Epithelial cell of esophagus (primary cell): ENCODE measurements around the gene SPSB3.
A peak's percentile ranks its signal among the peaks of the same experiment; 100 is the strongest.

Experiments
- DNase-seq: peaks from one replicate; pipeline ENCODE4 v3.0.0; 2010; ENCODE audit warnings: low read depth
- H3K4me3 ChIP-seq: 2 replicates; pipeline ENCODE4 v1.5.1; 2011; ENCODE audit warnings: mild to moderate bottlenecking, low read length, control low read depth
- TF ChIP-seq, protein P1 (sequence below): IDR thresholded peaks from 2 replicates; pipeline ENCODE4 v1.5.1; 2011; ENCODE audit warnings: low read depth, mild to moderate bottlenecking, low read length, control low read depth, inconsistent platforms; ENCODE audit not compliant: insufficient read depth; ENCODE audit errors: missing control alignments

Gene SPSB3

GRCh38 chr16:1754204-1754603 is 28.2 kb downstream of the SPSB3 start:
- no peak overlapping the region for H3K4me3 ChIP-seq
- TF ChIP-seq, protein P1, sequence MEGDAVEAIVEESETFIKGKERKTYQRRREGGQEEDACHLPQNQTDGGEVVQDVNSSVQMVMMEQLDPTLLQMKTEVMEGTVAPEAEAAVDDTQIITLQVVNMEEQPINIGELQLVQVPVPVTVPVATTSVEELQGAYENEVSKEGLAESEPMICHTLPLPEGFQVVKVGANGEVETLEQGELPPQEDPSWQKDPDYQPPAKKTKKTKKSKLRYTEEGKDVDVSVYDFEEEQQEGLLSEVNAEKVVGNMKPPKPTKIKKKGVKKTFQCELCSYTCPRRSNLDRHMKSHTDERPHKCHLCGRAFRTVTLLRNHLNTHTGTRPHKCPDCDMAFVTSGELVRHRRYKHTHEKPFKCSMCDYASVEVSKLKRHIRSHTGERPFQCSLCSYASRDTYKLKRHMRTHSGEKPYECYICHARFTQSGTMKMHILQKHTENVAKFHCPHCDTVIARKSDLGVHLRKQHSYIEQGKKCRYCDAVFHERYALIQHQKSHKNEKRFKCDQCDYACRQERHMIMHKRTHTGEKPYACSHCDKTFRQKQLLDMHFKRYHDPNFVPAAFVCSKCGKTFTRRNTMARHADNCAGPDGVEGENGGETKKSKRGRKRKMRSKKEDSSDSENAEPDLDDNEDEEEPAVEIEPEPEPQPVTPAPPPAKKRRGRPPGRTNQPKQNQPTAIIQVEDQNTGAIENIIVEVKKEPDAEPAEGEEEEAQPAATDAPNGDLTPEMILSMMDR = no peak
- no peak for DNase-seq

DNA sequence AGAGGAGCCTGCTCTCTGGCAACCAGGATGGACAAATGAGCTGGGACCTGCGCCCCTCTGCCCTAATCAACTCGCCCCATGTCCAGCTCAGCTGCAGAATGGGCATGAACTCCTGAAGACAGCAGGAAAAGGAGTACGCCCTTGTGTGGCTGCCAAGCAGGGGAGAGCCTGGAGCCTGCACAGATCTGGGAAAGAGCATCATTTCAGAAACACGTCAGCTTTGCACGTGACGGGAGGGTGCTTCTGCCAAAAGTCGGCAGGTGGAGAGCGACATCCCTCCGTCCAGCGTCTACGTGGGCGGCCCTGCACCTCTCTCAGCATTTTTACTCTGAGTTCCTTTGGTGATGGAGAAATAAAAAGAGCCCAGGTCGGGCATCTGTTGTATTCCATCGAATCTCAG is 29.5 kb downstream of the SPSB3 start:
- DNase-seq = no peak
- no peak overlapping the region for H3K4me3 ChIP-seq
- TF ChIP-seq, protein P1 = no peak

GRCh38 chr16:1751946-1752345 is 30.4 kb downstream of the SPSB3 start:
- H3K4me3 ChIP-seq = no peak overlapping the region
- TF ChIP-seq, protein P1 = no peak
- DNase-seq = no peak

DNA sequence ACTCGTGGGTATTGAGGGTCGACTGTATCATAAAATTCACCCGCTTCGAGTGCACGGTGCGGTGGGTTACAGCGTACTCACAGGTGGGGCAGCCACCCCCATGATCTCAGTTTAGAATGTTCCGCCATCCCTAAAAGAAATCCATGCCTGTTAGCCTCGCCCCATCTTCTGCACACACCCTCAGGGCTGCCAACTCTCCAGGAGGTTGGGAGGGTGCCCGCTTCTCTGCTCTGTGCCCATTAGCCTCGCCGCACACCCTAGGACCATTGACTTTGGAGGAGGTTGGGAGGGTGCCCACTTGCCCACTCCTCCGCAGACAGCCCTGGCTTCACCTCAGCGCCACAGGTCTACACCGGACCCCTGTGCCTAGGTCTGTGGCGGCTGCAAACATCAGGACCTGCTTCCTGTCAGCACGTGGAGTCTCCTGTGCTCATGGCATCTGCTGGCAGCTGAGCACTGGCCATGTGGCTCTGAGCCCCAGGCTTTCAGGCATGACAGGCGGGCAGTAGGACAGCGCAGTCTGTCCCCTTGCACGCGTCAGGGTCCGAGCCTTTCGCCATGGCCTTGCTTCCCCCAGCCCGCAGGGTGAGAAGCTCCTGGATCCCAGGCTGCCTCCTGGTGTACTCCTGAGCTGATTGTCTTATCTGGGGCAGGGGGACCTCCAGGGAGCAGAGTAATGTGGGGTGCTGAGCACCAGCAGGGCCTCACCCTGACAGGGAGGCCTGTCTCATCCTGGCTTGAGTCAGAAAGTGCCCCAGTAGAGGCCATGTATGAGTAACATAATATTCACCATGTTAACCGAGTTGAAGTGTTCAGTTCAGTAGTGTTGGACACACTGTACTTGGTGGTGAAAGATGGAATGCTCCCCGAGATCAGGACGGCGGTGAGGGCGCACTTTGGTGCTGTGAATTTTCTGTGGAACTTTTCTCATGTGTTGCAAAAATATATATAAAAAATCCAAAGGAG is 32.9 kb downstream of the SPSB3 start:
- H3K4me3 ChIP-seq = no peak overlapping the region
- TF ChIP-seq, protein P1 = no peak
- DNase-seq = peak; percentile 50

DNA sequence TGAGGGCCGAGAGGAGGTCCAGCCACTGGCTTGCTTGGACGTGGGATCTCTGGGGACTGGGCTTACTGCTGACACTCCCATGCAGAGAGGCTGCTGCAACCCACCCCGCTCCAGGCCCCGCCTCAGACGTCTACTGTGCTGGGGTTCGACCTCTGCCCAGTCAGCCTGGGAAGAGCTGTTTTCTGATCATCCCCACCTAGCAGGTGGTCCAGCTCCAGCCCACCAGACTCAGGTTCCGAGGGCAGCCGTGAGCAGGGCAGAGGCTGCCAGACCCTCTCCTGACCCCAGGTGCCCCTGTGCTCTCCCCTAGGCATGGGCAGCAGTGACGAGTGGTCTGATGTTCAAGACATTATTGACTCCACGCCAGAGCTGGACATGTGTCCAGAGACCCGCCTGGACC is 34.4 kb downstream of the SPSB3 start:
- no peak overlapping the region for H3K4me3 ChIP-seq
- TF ChIP-seq, protein P1 = no peak
- no peak for DNase-seq

GRCh38 chr16:1746693-1747195 is 35.6 kb downstream of the SPSB3 start:
- H3K4me3 ChIP-seq = no peak overlapping the region
- DNase-seq = no peak

More at GRCh38 chr16:1746693-1747195, 35.6 kb downstream of the SPSB3 start:
- TF ChIP-seq, protein P1 = no peak
